Spleen (tissue), 11 donors: Measurements from ENCODE around the gene NOP9. TPM values are rescaled to one million over a fixed set of nuclear protein-coding genes. Genes with fewer than 3 reads are reported as not detected.

Source experiments
- DNase-seq: peaks from one replicate; pipeline ENCODE4 v3.0.0-alpha.2; 2020
- H3K27ac ChIP-seq, 8 donors: fragments of 200-600 bp; sonication (generic) in 7 of 8; 1 replicate in 4 of 8; 2 replicates in 4 of 8; pipeline versions ENCODE4 v1.5.0 to v1.8.0; 2016 to 2021; ENCODE audit warnings: inconsistent platforms in 4 of 8, mild to moderate bottlenecking in 4 of 8, moderate library complexity in 1 of 8
- H3K27me3 ChIP-seq, 7 donors: fragments of 200-600 bp; sonication (generic) in 6 of 7; replicated peaks in 1 of 7; 1 replicate in 4 of 7; 2 replicates in 3 of 7; pipeline versions ENCODE4 v1.5.0 to v1.8.0; 2016 to 2021; ENCODE audit warnings: inconsistent platforms in 3 of 7, mild to moderate bottlenecking in 1 of 7
- H3K36me3 ChIP-seq, 6 donors: fragments of 200-600 bp; sonication (generic) in 5 of 6; 1 replicate in 4 of 6; 2 replicates in 2 of 6; pipeline versions ENCODE4 v1.5.0 to v1.8.0; 2016 to 2021; ENCODE audit warnings: inconsistent platforms in 2 of 6
- H3K4me1 ChIP-seq, 6 donors: fragments of 200-600 bp; sonication (generic) in 5 of 6; 1 replicate in 3 of 6; 2 replicates in 3 of 6; pipeline versions ENCODE4 v1.5.0 to v1.8.0; 2016 to 2021; ENCODE audit warnings: inconsistent platforms in 3 of 6
- H3K4me3 ChIP-seq, 8 donors: fragments of 200-600 bp; sonication (generic) in 7 of 8; 1 replicate in 4 of 8; 2 replicates in 4 of 8; pipeline versions ENCODE4 v1.5.0 to v1.8.0; 2016 to 2021; ENCODE audit warnings: inconsistent platforms in 4 of 8, mild to moderate bottlenecking in 4 of 8, moderate library complexity in 2 of 8
- H3K9me3 ChIP-seq, 8 donors: fragments of 200-600 bp; sonication (generic) in 7 of 8; 1 replicate in 4 of 8; 2 replicates in 4 of 8; pipeline versions ENCODE4 v1.5.0 to v1.8.0; 2016 to 2021; ENCODE audit warnings: inconsistent platforms in 4 of 8
- POLR2A ChIP-seq, 3 donors: fragments of 450-650 bp; IDR thresholded peaks; one replicate each; pipeline ENCODE4 v1.5.1; 2017; ENCODE audit warnings: antibody characterized with exemption in 3 of 3, mild to moderate bottlenecking in 1 of 3
- POLR2AphosphoS5 ChIP-seq, 3 donors: sonication (generic); formaldehyde crosslinking; IDR thresholded peaks; one replicate each; pipeline ENCODE4 v1.5.1; 2017; ENCODE audit warnings: antibody characterized with exemption in 3 of 3
- WGBS, 5 donors: extraction: QIAGEN DNeasy Blood & Tissue Kit in 3 of 5; methylation state at CpG; one replicate each; pipeline versions ENCODE4 v1.1.5 to v1.1.7; 2013 to 2018; 5-methylcytosine and 5-hydroxymethylcytosine counted together
- intact Hi-C: fragments of 100-400 bp; cut with DNase I; formaldehyde crosslinking; loops from one replicate; pipeline ENCODE4 v1.15.0; 2023; ENCODE audit warnings: low total_unique reads
- polyA plus RNA-seq, 3 donors: library from polyadenylated mRNA; stranded (reverse); fragments of 200-250 nt; gene quantifications; one replicate each; pipeline ENCODE4 v1.2.1, GENCODE V29; 2013
- total RNA-seq, 7 donors: library from RNA; depleted of rRNA in 3 of 7; stranded (reverse); fragments of >200 nt in 3 of 7; fragmentation: NEBNext Ultra II Directional in 4 of 7; extraction: Animal tissue kit (Norgen Biotek cat#: 25700) in 4 of 7; gene quantifications; one replicate each; pipeline versions ENCODE4 v1.1.0 to v1.2.1, GENCODE V29; 2016 to 2021
- TF ChIP-seq, protein P1 (sequence below), 11 experiments: fragments of 200-600 bp in 7 of 11; fragments of 450-650 bp in 4 of 11; sonication (generic) in 4 of 11; IDR thresholded peaks in 8 of 11; conservative IDR thresholded peaks in 3 of 11; 1 replicate in 7 of 11; 2 replicates in 4 of 11; pipeline versions ENCODE4 v1.4.0 to v1.8.0; 2016 to 2021; ENCODE audit warnings: antibody characterized with exemption in 11 of 11, inconsistent platforms in 4 of 11, mild to moderate bottlenecking in 1 of 11
- donor health status: healthy with polysubstance abuse.
- donor health status: DM: no; HTN: no; CAD: no; lungs with moderate emphysema.
- donor health status: DM: no; HTN: no; CAD: no.
- donor health status: Bipolar disorder and iron deficiency.
- donor health status: healthy.
- donor health status: DM: no; HTN: no; CAD: no.
- donor health status: DM: yes; HTN: yes; CAD: no.

NOP9 gene
- total and polyA plus RNA-seq, 10 donors, result 4.5 to 26.9 (median 18.9) TPM

DNA sequence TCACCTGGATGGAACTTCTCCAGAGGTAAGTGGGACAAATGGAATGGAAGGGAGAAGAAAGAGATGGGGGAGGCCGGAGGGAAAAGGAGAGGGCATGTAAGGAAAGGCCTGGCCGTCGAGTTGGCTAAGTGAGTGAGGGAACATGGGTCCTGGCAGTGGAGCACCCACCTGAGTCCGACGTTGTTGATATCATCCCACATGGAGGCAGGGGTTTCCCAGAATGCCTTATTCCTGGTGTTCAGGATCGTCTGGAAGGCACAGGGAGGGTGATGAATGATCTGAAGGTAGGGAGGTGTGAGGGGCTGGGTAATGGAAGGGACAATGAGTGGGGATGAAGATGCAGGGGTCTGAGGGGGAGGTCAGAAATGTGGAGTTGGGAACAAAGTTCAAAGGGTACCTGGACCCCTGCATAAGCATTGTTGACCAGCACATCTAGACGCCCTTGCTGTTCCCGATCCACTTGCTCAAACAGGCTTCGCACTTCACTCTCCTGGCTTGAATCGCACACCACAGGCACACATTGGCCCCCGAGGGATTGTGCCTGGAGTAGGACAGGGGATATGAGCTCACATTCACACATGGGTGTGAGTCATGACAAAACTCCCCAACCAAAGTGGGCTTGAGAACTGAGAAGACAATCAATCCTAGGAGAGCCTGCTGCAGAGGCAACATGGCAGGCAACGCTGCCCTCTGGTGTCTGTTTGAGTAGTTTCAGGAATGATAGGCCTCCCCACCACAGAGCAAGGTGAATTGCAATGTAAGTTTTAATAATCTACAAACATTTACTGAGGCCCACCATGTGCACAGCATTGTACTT lies 3.1 kb upstream of the NOP9 start:
- Histone ChIP-seq H3K36me3 (peaks cover 3 to 60% (median 34%) of the 10 kb centered on the region in 6 donors), H3K27ac (peak overlapping the region in 7 of 8 donors; percentile 0 to 62 (median 41)), H3K9me3 (no peaks in the 10 kb centered on the region), H3K27me3 (no peaks in the 10 kb centered on the region), H3K4me3 (no peak overlapping the region), H3K4me1 (peaks cover 31 to 57% (median 51%) of the 10 kb centered on the region in 6 donors)
- no peak for TF ChIP-seq POLR2A (IDR thresholded peaks at IDR 0.05)
- peak in 2 of 3 donors; percentile 25 to 64 for TF ChIP-seq POLR2AphosphoS5 (IDR thresholded peaks at IDR 0.05)
- TF ChIP-seq, protein P1, sequence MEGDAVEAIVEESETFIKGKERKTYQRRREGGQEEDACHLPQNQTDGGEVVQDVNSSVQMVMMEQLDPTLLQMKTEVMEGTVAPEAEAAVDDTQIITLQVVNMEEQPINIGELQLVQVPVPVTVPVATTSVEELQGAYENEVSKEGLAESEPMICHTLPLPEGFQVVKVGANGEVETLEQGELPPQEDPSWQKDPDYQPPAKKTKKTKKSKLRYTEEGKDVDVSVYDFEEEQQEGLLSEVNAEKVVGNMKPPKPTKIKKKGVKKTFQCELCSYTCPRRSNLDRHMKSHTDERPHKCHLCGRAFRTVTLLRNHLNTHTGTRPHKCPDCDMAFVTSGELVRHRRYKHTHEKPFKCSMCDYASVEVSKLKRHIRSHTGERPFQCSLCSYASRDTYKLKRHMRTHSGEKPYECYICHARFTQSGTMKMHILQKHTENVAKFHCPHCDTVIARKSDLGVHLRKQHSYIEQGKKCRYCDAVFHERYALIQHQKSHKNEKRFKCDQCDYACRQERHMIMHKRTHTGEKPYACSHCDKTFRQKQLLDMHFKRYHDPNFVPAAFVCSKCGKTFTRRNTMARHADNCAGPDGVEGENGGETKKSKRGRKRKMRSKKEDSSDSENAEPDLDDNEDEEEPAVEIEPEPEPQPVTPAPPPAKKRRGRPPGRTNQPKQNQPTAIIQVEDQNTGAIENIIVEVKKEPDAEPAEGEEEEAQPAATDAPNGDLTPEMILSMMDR (IDR thresholded peaks at IDR 0.05 in 8 of 11, conservative IDR thresholded peaks at IDR 0.05 in 3 of 11), result peak; percentile 58 to 91 (median 80)
- peak; percentile 88 for DNase-seq
- 67 to 74% (median 69%) methylated on average over 12 of the region's 12 CpGs for WGBS, 5 donors
- intact Hi-C loops, result no loop called here

DNA sequence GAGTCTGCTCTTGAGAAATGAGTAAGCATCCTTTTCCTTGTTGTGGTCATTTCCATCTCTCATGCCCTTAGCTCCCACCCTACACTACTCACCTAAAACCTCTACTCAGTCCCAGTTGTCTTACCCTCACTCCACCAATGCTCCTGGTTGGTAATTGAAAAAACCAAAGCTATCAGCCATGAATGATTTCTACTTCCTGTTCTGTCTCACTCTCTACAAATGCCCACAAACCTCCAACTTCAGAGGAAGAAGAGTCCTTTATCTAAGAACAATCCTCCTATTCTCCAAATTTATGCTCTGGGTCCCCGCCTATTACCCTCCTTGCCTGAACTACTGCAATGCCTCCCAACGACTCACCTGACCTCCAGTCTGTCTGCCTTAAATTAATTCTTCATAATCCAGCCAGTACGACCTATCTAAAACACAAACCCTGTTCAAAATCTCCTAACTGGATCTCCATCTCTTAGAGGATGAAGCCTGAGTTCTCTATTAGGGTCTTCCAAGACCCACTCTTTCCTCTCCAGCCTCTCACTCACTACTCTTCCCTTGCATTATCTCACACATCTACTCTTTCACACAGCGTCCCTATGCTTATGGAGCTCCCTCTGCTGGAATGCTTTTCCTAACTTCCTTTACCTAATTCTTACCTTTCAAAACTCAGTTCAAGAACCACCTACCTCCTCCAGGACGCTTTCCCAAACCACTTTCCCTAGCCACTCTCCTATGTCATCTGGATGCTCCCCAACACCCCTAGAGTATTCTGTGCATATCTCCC lies 2.3 kb upstream of the NOP9 start:
- intact Hi-C loops, result no loop called here

DNA sequence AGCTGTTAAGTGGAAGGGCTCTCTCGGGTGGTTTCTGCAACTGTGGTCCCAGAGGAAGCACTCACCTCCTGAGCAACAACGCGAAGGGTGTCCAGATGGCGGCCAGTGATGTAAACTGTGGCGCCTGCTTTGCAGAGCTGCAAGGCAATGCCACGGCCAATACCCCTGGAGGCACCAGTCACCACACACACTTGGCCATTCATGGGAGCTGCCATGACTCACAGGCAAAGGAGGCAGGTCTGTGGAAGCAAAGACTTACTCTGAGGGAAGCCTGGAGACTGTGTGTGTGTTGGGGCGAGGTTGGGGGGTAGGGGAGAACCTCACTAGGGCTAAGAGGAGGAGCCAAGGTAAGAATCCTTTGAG lies 777 bp upstream of the NOP9 start:
- Histone ChIP-seq H3K27me3 (no peaks in the 10 kb centered on the region), H3K4me1 (peaks cover 31 to 66% (median 59%) of the 10 kb centered on the region in 6 donors), H3K36me3 (peaks cover 3 to 60% (median 38%) of the 10 kb centered on the region in 6 donors), H3K27ac (peak overlapping the region in 7 of 8 donors; percentile 85 to 95 (median 92)), H3K9me3 (no peaks in the 10 kb centered on the region), H3K4me3 (peak overlapping the region; percentile 87 to 99 (median 96))
- intact Hi-C loops, result loop anchor here (2.0 kb wide), 1 partner anchor 56 kb away; the partner anchor contains the start of gene TINF2
- 42 to 73% (median 46%) methylated on average over 7 of the region's 7 CpGs for WGBS, 5 donors
- DNase-seq, result no peak
- TF ChIP-seq POLR2AphosphoS5 (IDR thresholded peaks at IDR 0.05), result no peak
- no peak for TF ChIP-seq POLR2A (IDR thresholded peaks at IDR 0.05)
- TF ChIP-seq, protein P1 (IDR thresholded peaks at IDR 0.05 in 8 of 11, conservative IDR thresholded peaks at IDR 0.05 in 3 of 11), result no peak

More for the DNA sequence above, 2.3 kb upstream of the NOP9 start:
- Histone ChIP-seq H3K36me3 (peaks cover 3 to 60% (median 34%) of the 10 kb centered on the region in 6 donors), H3K4me3 (no peak overlapping the region), H3K9me3 (no peaks in the 10 kb centered on the region), H3K27me3 (no peaks in the 10 kb centered on the region), H3K4me1 (peaks cover 31 to 64% (median 54%) of the 10 kb centered on the region in 6 donors), H3K27ac (peak overlapping the region in 7 of 8 donors; percentile 0 to 62 (median 41))
- TF ChIP-seq, protein P1 (IDR thresholded peaks at IDR 0.05 in 8 of 11, conservative IDR thresholded peaks at IDR 0.05 in 3 of 11), result peak in 6 of 11 experiments; percentile 15 to 57 (median 35)
- no peak for TF ChIP-seq POLR2A (IDR thresholded peaks at IDR 0.05)
- TF ChIP-seq POLR2AphosphoS5 (IDR thresholded peaks at IDR 0.05), result no peak
- no peak for DNase-seq
- WGBS, 5 donors, result 36 to 51% (median 44%) methylated on average over 5 of the region's 5 CpGs
